Fibroblast of pulmonary artery (primary cell): Measurements from ENCODE around the gene BMPR2.
"Not testable (repeated sequence)": the region's sequence is repeated elsewhere in the genome, so short reads cannot be mapped to it uniquely, and the experiment has no call there.

ENCODE experiments used
- DNase-seq: peaks from one replicate; pipeline ENCODE4 v3.0.0-alpha.2; 2010; ENCODE audit warnings: low read depth
- H3K4me3 ChIP-seq: replicated peaks from 2 replicates; pipeline ENCODE4 v1.5.1; 2011; ENCODE audit warnings: low read depth, mild to moderate bottlenecking, control low read depth, low read length, moderate library complexity
- CTCF ChIP-seq: IDR thresholded peaks from 2 replicates; pipeline ENCODE4 v1.5.1; 2011; ENCODE audit warnings: mild to moderate bottlenecking, control low read depth, low read length, inconsistent platforms; ENCODE audit errors: missing control alignments

The BMPR2 gene

GRCh38 chr2:202479610-202480009, 103.5 kb downstream of the BMPR2 start:
- H3K4me3 ChIP-seq: no peak overlapping the region
- DNase-seq: no peak
- no peak for TF ChIP-seq CTCF

GRCh38 chr2:202486351-202486750, 110.2 kb downstream of the BMPR2 start:
- DNase-seq: no peak
- TF ChIP-seq CTCF: no peak
- no peak overlapping the region for H3K4me3 ChIP-seq

- no peak for TF ChIP-seq CTCF
These were observed 112.5 kb downstream of the BMPR2 start for GRCh38 chr2:202488671-202489070.

GRCh38 chr2:202490479-202490878, 114.4 kb downstream of the BMPR2 start:
- TF ChIP-seq CTCF: no peak
- no peak overlapping the region for H3K4me3 ChIP-seq
- no peak for DNase-seq

More at GRCh38 chr2:202488671-202489070, 112.5 kb downstream of the BMPR2 start:
- H3K4me3 ChIP-seq: no peak overlapping the region
- DNase-seq: no peak

- H3K4me3 ChIP-seq: no peak overlapping the region
- no peak for DNase-seq
- no peak for TF ChIP-seq CTCF
These were observed 115.4 kb downstream of the BMPR2 start for GRCh38 chr2:202491514-202491913.

GRCh38 chr2:202494300-202495229, 118.4 kb downstream of the BMPR2 start:
- peak; percentile 76 for DNase-seq
- no peak overlapping the region for H3K4me3 ChIP-seq
- TF ChIP-seq CTCF: no peak

- no peak overlapping the region for H3K4me3 ChIP-seq
- TF ChIP-seq CTCF: no peak
- no peak for DNase-seq
These were observed 119.1 kb downstream of the BMPR2 start for GRCh38 chr2:202495230-202495604.

- H3K4me3 ChIP-seq, DNase-seq: not testable (repeated sequence)
These were observed 120.8 kb downstream of the BMPR2 start for GRCh38 chr2:202496835-202497472.

GRCh38 chr2:202497473-202497866, 121.3 kb downstream of the BMPR2 start:
- H3K4me3 ChIP-seq, DNase-seq: not testable (repeated sequence)

GRCh38 chr2:202499841-202500240, 123.7 kb downstream of the BMPR2 start:
- not testable (repeated sequence) for DNase-seq, H3K4me3 ChIP-seq
